NOMO-1 treated with DMSO at 0.1 percent for 48 hours (cell line): ENCODE results near the gene ITPR1.

Source experiments
- DNase-seq: peaks from one replicate; lab custom pipeline; 2025; ENCODE audit not compliant: unreplicated experiment; lab: John Stamatoyannopoulos, UW

ITPR1 gene

GRCh38 chr3:4564928-4565586, 71.9 kb downstream of the ITPR1 start:
- DNase-seq = no peak

- DNase-seq = no peak
Observed at GRCh38 chr3:4565809-4566501, 72.8 kb downstream of the ITPR1 start.

- no peak for DNase-seq
Observed at GRCh38 chr3:4568841-4569240, 75.7 kb downstream of the ITPR1 start.

GRCh38 chr3:4570840-4571621, 77.9 kb downstream of the ITPR1 start:
- no peak for DNase-seq

- no peak for DNase-seq
Observed at GRCh38 chr3:4571690-4572334, 78.7 kb downstream of the ITPR1 start.

- no peak for DNase-seq
Observed at GRCh38 chr3:4573153-4573552, 80.0 kb downstream of the ITPR1 start.

- no peak for DNase-seq
Observed at GRCh38 chr3:4574426-4574965, 81.3 kb downstream of the ITPR1 start.

GRCh38 chr3:4575381-4575780, 82.2 kb downstream of the ITPR1 start:
- DNase-seq = no peak

GRCh38 chr3:4577721-4578120, 84.6 kb downstream of the ITPR1 start:
- DNase-seq = no peak

- DNase-seq = no peak
Observed at GRCh38 chr3:4580346-4581123, 87.4 kb downstream of the ITPR1 start.

GRCh38 chr3:4581124-4581424, 87.9 kb downstream of the ITPR1 start:
- no peak for DNase-seq

GRCh38 chr3:4581498-4581897, 88.3 kb downstream of the ITPR1 start:
- DNase-seq = no peak

- DNase-seq = no peak
Observed at GRCh38 chr3:4581920-4582611, 88.9 kb downstream of the ITPR1 start.

GRCh38 chr3:4582624-4583023, 89.5 kb downstream of the ITPR1 start:
- no peak for DNase-seq

- DNase-seq = no peak
Observed at GRCh38 chr3:4583416-4583815, 90.3 kb downstream of the ITPR1 start.

- DNase-seq = peak; percentile 63
Observed at GRCh38 chr3:4584456-4585249, 91.5 kb downstream of the ITPR1 start.

- DNase-seq = no peak
Observed at GRCh38 chr3:4586381-4586780, 93.2 kb downstream of the ITPR1 start.

GRCh38 chr3:4587061-4587837, 94.1 kb downstream of the ITPR1 start:
- no peak for DNase-seq

GRCh38 chr3:4587838-4588105, 94.6 kb downstream of the ITPR1 start:
- no peak for DNase-seq
